22Rv1 (cell line): ENCODE data around the gene NOC3L.

ENCODE experiments used
- ZFX ChIP-seq: fragments of 450-650 bp; IDR thresholded peaks from 2 replicates; pipeline ENCODE4 v1.6.1; 2017; ENCODE audit warnings: antibody characterized with exemption, borderline replicate concordance
- TF ChIP-seq, protein P1 (sequence below): fragments of 450-650 bp; IDR thresholded peaks from 2 replicates; pipeline ENCODE4 v1.5.1; 2017; ENCODE audit warnings: mild to moderate bottlenecking

- TF ChIP-seq, protein P1, sequence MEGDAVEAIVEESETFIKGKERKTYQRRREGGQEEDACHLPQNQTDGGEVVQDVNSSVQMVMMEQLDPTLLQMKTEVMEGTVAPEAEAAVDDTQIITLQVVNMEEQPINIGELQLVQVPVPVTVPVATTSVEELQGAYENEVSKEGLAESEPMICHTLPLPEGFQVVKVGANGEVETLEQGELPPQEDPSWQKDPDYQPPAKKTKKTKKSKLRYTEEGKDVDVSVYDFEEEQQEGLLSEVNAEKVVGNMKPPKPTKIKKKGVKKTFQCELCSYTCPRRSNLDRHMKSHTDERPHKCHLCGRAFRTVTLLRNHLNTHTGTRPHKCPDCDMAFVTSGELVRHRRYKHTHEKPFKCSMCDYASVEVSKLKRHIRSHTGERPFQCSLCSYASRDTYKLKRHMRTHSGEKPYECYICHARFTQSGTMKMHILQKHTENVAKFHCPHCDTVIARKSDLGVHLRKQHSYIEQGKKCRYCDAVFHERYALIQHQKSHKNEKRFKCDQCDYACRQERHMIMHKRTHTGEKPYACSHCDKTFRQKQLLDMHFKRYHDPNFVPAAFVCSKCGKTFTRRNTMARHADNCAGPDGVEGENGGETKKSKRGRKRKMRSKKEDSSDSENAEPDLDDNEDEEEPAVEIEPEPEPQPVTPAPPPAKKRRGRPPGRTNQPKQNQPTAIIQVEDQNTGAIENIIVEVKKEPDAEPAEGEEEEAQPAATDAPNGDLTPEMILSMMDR, result no peak
- no peak for TF ChIP-seq ZFX
Measured at GRCh38 chr10:94363251-94363565, 469 bp upstream of the NOC3L start.
